ENCODE results near the gene SNX10.
A peak's percentile ranks its signal among the peaks of the same experiment; 100 is the strongest.

Gene SNX10

DNA sequence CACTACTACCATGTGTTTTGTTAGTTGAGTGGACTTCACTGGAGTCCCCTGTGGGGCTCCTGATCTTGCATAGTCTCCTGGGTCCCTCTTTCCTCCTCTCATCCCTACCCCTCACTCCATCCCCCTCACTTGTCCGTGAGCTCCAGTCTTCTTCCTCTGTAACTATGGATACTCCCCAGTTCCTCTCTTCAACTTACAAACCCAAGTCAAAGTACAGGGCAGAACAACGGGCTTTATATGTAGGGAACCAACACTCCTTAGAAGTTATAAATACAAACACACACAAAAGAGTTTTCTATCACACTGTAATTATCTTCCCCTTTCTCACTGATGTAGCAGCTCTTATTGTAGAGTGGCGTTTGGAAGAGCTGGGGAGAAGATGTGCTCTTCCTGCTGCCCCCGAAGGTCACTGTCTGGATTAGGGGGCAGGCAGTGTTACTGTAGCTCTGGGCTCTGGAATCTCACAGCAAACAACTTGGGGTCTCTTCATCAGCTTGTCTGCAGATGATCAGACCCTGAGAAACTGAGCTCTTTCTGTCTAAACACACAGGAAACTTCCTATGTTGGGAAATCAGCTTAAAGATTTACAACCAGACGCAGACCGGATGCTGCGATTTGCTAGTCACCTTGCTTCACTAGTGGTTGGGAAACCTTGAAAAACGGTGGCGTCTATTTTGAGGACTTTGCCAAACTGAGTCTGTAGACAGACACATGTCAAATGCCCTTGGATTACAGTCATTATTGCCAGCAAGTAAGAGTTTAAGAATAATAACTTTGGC is 13.6 kb downstream of the SNX10 start:
- DNase-seq = peak; percentile 62

GRCh38 chr7:26305869-26306665 is 14.4 kb downstream of the SNX10 start:
- DNase-seq = no peak

DNA sequence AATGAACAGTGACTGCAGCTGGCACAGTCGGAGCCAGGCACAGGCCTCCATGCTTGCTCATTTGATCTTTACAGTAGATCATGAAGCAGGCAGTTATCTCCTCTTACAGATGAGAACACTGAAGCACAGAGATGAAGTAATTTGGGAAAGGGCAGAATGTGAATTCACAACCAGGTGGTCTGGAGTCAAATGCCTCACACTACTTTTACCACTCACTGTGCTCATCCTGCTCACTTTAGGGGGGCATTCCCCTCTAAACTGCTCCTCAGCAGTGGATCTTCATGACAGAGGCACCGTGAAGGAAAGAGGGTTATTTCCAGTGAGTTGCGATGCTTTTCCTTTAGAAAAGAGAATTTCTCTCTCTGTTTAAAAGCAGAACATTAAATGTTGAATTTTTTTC is 15.1 kb downstream of the SNX10 start:
- no peak for DNase-seq

DNA sequence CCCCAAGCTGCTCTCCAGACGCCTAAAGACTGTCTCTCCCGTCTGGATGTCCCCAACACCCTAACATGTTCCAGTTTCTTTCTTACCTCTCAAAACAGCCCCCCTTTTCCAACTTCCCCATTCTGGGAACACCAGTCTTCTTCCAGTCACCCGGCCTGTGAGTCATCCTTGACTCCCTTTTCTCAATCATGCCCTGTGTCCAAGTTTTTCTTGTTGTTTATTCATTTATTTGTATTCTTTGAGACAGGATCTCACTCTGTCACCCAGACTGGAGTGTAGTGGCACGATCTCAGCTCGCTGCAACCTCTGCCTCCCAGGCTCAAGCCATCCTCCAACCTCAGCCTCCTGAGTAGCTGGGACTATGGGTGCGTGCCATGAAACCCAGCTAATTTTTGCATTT is 15.6 kb downstream of the SNX10 start:
- DNase-seq = peak; percentile 66

DNA sequence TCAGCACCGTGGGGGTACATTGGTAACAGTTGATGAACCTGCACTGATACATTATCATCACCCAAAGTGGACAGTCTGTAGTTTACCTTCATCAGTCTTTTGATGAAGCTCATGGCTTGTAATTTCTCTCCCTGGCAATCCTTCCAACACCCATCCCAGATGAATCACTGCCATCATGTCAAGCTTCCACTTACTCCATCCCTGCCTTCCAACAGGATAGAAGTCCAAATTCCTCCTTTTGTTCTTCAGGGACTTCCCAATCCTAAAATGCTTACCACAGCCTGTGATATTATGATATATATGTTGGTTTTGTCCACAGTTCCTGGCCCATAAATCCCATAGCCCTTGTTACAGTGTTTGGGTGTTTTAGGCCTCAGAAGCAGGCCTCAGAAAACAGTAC is 16.1 kb downstream of the SNX10 start:
- DNase-seq = no peak

GRCh38 chr7:26308551-26308950 is 16.9 kb downstream of the SNX10 start:
- DNase-seq = no peak

DNA sequence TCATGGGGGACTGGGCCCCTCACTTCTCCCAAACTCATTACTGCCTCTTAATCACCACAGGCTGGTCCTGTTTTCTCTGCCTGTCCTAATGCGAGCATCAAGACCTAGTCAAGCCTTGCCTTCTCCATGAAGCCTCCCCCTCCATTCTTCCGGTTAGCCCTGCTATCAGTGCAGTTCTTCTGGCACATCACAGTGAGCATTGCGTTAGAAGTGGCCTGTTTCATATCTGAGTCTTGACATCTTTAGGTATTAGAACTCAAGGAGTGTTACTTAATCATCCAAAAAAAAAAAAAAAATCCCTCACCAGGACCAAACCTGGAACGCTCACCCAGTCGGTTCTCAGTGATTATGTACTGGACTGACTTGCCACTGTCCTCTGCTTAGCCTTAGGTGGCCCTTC is 17.4 kb downstream of the SNX10 start:
- no peak for DNase-seq

- DNase-seq = no peak
Observed at GRCh38 chr7:26311798-26312197, 20.1 kb downstream of the SNX10 start.

- DNase-seq = no peak
Observed at GRCh38 chr7:26317211-26317610, 25.5 kb downstream of the SNX10 start.

DNA sequence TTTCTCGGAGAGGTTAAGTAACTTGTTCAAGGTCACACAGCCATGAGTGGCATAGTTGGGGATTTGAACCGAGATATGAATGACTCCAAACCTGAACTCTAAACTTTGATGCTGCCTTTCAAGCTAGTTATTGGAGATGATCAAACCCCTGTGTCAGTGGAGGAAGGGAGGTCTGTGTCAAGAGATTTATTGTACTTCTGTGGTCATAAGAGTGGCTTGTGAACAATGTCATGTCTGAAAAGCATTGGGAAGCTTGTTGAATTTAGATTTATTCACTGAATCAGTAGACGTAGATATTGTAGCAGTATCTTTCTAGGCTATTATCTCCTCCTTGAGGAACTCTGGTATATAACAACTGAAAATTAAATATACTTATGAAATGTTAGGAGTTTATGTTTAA is 27.3 kb downstream of the SNX10 start:
- DNase-seq = no peak

DNA sequence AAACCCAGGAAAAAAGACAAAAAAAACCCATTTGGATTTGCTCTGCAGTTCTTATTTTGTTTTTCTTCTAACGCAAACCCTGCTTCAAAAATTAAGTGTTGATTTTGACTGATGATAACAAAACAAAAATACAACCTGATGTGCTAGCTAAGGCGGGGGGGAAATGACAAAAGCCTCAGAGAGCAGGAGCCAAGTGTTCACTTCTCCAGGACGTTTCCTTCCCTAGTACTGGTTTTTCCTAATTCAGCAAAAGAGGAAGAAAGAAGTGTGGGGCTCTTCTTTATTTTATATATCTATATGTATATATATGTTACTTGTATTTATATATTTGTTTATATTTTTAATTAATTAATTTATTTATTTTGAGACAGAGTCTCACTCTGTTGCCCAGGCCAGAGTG is 28.0 kb downstream of the SNX10 start:
- DNase-seq = no peak

DNA sequence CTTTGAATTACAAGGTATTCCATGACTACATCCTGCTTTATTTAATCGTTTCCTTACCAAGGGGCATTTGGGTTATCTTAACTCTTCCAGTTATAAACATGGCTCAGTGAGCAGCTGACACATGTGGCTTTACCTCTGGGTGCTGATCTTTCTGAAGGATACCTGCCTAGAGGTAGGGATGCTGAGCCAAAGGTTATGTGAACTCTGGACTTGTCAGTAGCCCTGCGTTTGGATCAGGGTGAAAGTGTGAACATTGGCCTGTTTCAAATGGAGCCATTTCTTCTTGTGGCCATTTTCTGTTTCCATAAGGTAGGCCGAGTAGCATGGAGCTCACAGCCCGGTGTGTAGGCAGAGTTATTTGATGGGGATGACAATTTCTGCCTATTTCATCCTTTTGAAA is 29.2 kb downstream of the SNX10 start:
- no peak for DNase-seq

- DNase-seq = no peak
Observed at GRCh38 chr7:26321435-26321834, 29.8 kb downstream of the SNX10 start.

GRCh38 chr7:26326211-26326610 is 34.5 kb downstream of the SNX10 start:
- DNase-seq = no peak

GRCh38 chr7:26328498-26329390 is 37.1 kb downstream of the SNX10 start:
- DNase-seq = no peak

- peak; percentile 52 for DNase-seq
Observed at GRCh38 chr7:26329520-26330255, 38.0 kb downstream of the SNX10 start.

DNA sequence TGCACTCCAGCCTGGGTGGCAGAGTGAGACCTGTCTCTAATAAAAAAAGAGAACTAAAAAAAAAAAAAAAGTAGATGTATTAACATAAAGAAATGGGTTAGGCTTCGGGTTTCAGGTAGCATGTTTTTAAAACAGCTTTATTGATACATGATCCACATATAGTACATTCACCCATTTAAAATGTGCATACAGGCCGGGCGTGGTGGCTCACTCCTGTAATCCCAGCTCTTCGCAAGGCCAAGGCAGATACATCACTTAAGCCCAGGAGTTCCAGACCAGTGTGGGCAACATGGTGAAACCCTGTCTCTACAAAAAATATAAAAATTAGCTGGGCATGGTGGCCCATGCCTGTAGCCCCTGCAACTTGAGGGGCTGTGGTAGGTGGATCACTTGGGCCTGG is 39.5 kb downstream of the SNX10 start:
- no peak for DNase-seq

- DNase-seq = no peak
Observed at GRCh38 chr7:26331789-26332188, 40.1 kb downstream of the SNX10 start.

DNA sequence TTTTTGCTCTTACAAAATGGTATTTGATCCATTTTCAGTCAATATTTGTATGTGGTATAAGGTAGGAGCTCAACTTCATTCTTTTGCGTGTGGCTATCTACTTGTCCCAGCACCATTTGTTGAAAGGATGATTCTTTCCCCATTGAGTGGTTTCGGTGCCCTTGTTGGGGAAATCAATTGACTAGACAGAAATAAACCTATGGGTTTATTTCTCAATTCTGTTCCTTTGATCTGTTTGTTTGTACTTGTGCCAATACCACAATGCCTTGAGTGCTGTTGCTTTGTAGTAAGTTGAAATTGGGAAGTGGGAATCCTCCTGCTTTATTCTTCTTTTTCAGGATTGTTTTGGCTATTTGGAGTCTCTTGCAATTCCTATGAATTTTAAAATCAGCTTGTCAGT is 41.0 kb downstream of the SNX10 start:
- no peak for DNase-seq

DNA sequence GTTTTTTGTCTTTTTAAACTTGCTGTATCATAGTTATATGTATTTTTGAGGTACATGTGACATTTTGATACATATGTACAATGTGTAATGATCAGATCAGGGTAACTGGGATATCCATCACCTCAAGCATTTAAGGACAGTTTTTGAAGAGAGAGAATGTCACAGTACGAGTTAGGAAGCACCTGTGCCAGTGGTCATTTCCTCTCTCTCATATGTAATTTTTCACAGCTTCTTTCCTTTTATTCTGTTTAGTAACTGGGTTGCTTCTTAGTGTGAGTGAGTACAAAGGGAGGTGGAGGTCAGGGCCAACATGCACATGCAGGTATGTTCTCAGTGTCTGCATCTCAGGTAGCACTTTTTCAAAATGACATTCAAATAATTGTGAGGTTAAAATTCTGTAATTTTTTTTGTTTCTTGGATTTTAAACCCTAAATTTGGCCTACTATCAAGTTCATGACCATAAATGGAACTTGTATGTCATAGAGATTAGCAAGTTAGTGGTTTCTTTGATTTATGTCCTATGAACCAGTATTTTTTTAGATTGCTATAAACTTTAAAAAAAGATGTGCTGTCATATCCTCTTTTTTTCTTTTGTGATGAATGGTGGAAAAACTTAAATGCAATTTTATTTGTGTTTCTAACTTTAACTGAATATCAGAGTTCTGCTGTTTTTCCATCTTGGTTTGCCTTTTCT is 42.7 kb downstream of the SNX10 start:
- no peak for DNase-seq

GRCh38 chr7:26337232-26337865 is 45.7 kb downstream of the SNX10 start:
- DNase-seq = no peak

Data from CD4-positive, alpha-beta T cell treated with Interferon gamma for 1 hour (primary cell).